ENCODE results near the gene ST6GALNAC6.

The ST6GALNAC6 gene

DNA sequence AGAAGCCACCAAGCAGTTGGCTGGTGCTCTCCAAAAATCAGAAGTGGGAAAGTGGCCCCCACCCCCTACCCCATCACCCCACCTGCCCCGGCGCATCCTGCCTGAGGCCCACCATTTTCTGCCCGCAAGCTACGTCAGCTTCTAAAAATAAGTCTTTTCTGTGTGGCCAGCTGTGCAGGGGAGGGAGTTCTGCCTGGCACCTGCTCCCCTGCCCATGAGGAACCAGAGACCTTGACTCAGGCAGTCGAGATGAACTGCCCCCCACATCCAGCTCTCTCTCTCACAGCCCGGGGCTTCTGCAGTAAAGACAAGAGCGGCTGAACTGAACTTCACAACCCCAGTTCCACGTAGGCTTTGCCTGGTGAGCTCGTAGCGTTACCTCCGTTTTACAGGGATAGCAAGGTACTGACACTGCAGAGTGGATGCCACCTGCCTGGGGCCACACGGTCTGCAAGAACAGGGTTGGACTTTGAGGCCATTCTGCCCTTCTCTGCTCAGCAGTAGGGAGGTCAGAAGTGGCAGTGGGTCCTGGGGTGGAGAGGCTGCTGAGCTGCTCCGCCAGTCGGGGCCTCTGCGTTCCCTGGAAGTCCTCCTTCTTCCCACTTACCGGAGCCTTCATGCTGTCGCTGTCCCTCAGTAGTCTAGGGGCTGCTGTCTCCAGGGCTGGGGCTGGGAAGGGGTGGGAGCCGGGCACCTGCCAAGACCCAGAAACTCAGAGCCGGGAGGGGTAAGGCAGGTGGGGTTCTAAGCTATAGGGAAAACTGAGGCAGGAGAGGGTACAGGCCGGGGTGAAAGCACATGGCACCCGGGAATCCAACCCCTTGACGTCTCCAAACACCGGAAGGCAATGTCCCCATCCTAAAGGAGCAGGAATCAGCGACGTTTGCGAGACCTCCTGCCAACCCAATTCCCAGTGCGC lies 16.7 kb upstream of the ST6GALNAC6 start:
- no peak for TF ChIP-seq GATA3 (IDR thresholded peaks at IDR 0.05; ENCODE audit: low read depth, low read length)
- no peak for TF ChIP-seq GATA2 (IDR thresholded peaks at IDR 0.05; ENCODE audit: low read depth, low read length)

GRCh38 chr9:127915325-127915752 lies 15.9 kb upstream of the ST6GALNAC6 start:
- TF ChIP-seq GATA2 (IDR thresholded peaks at IDR 0.05; ENCODE audit: low read depth, low read length), result no peak
- no peak for TF ChIP-seq GATA3 (IDR thresholded peaks at IDR 0.05; ENCODE audit: low read depth, low read length)

- no peak for TF ChIP-seq GATA2 (IDR thresholded peaks at IDR 0.05; ENCODE audit: low read depth, low read length)
These were observed 14.3 kb upstream of the ST6GALNAC6 start for GRCh38 chr9:127913682-127914081.

DNA sequence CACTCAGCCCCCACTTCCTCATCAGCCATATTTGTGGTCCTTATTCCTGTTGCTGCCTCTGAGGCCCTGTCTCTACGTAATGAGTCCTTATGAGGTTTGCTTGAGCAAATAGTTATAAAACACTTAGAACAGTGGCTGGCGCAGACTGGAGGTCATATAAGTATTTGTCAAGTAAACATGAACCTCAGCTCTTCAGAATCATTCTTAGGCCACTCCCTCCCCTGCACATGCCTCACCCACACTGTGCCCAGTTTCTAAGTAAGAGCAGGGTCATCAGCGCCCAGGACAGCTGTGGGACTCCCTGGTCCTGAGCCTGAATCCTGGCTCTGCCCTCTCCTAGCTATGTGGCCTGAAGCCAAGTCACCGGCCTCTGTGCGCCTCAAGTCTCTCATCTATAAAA lies 13.5 kb upstream of the ST6GALNAC6 start:
- TF ChIP-seq GATA2 (IDR thresholded peaks at IDR 0.05; ENCODE audit: low read depth, low read length) (no peak), GATA3 (IDR thresholded peaks at IDR 0.05; ENCODE audit: low read depth, low read length) (no peak)

DNA sequence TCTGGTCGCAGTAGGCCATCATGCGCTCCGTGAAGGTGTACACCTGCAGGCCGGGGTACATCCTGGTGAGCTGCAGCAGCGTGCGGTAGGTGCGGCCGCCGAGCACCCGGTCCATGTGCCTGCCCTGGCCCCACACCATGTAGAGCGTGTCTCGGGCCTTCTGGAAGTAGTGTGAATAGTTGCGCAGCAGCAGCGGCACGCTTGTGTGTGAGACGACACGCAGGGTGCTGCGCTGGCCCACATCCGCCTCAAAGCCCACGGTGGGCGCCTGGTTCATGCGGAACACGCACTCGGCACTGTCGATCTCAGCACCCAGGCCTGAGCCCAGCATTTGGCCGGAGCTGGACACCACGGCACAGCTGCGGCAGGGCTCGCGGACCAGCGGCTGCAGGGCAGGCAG lies 12.9 kb upstream of the ST6GALNAC6 start:
- no peak for TF ChIP-seq GATA2 (IDR thresholded peaks at IDR 0.05; ENCODE audit: low read depth, low read length)
- TF ChIP-seq GATA3 (IDR thresholded peaks at IDR 0.05; ENCODE audit: low read depth, low read length), result no peak

DNA sequence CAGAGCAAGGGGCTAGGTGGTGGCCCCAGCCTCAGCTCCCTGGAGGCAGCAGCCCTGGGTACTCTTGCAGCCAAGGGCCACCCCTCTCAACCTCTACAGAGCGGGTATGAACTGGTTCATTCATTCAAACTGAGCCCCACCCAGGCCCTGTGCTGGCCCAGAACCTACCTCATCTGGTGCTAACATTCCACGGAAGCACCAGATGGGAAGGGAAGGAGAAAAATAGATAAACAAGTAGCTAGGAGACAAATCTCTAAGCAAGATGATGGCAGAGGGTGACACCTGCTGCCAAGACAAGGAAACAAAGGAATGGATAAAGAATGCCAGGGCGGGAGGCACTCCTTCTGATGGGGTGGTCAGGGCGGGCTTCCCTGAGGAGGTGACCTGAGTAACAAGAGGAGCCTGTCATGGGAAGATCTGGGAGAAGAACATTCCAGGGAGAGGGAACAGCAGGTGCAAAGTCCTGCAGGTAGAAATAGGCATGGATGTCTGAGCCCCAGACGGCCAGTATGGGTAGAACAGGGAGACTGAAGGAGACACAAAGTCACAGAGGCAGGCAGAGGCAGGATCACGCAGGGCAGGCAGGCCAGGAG lies 11.3 kb upstream of the ST6GALNAC6 start:
- no peak for TF ChIP-seq GATA3 (IDR thresholded peaks at IDR 0.05; ENCODE audit: low read depth, low read length)
- TF ChIP-seq GATA2 (IDR thresholded peaks at IDR 0.05; ENCODE audit: low read depth, low read length), result no peak

DNA sequence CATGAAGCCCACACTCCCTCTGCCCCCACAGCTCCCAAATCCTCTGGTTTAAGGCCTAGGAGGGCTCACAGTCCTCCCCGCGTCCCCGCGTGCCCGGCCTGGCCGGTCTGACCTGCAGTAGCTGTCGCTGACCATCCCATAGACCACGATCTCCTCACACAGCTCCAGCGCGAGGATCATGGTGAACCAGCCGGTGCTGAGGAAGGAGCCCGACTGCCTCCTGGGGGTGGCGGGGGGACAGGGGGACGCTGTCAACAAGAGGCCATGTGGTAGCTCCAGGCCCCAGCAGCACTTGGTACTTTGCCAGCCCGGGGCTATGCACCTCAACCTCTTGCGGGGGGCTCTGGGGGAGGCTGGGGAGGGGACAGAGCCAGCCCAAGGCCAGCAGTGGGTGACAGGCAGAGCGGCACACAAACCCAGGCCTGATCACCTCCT lies 10.5 kb upstream of the ST6GALNAC6 start:
- TF ChIP-seq GATA2 (IDR thresholded peaks at IDR 0.05; ENCODE audit: low read depth, low read length), result no peak
- no peak for TF ChIP-seq GATA3 (IDR thresholded peaks at IDR 0.05; ENCODE audit: low read depth, low read length)

DNA sequence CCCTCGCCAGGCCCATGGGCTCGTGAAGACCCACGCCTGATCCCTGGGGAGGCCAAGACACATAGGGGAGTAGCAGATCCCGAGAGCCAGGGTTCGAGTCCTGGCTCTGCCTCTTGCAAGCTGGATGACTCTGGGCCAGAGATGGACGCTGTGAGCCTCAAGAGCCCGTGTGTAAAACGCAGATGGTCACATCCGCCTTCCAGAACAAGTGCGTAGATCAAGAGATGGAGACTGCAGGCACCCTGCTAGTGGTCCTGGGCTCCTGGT lies 9.2 kb upstream of the ST6GALNAC6 start:
- TF ChIP-seq GATA2 (IDR thresholded peaks at IDR 0.05; ENCODE audit: low read depth, low read length) (no peak), GATA3 (IDR thresholded peaks at IDR 0.05; ENCODE audit: low read depth, low read length) (no peak)

DNA sequence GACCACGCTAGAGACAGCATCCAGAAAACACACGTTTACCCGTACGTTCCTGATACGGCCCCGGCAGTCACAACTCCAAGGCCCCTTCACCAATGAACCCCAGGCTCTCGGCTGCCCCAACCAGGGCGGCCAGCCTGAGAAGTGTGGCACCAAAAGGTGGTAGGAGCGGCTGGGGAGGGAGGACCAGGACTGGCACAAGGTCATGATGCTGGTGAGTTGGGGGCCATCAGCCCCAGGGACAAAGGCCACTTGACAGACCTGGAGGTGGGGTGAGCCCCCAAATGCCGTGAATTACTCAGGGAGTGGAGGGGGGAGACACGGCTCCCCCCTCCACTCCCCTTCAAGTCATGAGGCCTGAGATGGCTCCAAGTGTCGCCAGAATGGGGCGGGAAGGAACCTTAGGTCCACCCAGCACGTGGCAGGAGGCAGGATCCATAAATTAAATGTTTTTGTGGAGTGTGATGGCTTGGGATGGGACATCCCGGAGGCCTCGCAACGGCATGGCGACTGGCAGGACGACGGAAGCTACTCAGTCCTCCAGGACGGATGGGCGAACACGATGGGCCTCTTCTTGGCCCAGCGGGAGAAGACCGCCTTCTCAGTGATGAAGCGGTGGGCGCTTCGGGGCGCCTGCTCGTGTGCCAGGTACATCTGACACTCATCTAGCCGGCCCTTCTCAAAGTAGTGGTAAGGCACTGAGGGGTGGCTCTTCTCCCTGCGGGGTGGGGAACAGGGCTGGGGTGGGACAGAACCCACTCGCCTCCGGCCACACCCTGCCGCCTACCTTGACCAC lies 8.7 kb upstream of the ST6GALNAC6 start:
- no peak for TF ChIP-seq GATA2 (IDR thresholded peaks at IDR 0.05; ENCODE audit: low read depth, low read length)
- no peak for TF ChIP-seq GATA3 (IDR thresholded peaks at IDR 0.05; ENCODE audit: low read depth, low read length)

GRCh38 chr9:127905788-127906191 lies 6.4 kb upstream of the ST6GALNAC6 start:
- TF ChIP-seq GATA3 (IDR thresholded peaks at IDR 0.05; ENCODE audit: low read depth, low read length) (no peak), GATA2 (IDR thresholded peaks at IDR 0.05; ENCODE audit: low read depth, low read length) (no peak)

- no peak for TF ChIP-seq GATA3 (IDR thresholded peaks at IDR 0.05; ENCODE audit: low read depth, low read length)
- no peak for TF ChIP-seq GATA2 (IDR thresholded peaks at IDR 0.05; ENCODE audit: low read depth, low read length)
These were observed 5.8 kb upstream of the ST6GALNAC6 start for GRCh38 chr9:127905004-127905728.

DNA sequence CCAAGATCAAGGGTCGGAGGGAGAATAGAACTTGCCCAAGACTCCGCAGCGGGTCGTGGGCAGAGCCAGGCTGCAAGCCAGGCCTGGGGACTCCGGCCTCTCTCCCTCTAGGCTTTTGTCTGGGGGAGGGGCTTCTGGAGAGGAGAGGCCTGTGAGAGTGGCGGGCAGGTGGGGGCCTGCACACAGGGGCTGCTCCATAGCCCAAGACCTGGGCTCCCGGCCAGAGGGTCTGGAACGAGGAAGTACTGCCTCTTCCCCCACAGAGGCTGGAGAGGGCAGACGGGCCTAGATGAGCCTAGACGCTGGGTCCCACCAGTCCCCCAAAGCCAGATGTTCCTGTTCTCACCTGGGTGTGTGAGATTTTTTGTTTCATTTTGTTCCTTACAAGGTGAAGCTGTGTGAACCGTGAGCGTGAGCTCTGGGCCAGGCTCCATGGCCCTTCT lies 5.2 kb upstream of the ST6GALNAC6 start:
- TF ChIP-seq GATA2 (IDR thresholded peaks at IDR 0.05; ENCODE audit: low read depth, low read length), result no peak

DNA sequence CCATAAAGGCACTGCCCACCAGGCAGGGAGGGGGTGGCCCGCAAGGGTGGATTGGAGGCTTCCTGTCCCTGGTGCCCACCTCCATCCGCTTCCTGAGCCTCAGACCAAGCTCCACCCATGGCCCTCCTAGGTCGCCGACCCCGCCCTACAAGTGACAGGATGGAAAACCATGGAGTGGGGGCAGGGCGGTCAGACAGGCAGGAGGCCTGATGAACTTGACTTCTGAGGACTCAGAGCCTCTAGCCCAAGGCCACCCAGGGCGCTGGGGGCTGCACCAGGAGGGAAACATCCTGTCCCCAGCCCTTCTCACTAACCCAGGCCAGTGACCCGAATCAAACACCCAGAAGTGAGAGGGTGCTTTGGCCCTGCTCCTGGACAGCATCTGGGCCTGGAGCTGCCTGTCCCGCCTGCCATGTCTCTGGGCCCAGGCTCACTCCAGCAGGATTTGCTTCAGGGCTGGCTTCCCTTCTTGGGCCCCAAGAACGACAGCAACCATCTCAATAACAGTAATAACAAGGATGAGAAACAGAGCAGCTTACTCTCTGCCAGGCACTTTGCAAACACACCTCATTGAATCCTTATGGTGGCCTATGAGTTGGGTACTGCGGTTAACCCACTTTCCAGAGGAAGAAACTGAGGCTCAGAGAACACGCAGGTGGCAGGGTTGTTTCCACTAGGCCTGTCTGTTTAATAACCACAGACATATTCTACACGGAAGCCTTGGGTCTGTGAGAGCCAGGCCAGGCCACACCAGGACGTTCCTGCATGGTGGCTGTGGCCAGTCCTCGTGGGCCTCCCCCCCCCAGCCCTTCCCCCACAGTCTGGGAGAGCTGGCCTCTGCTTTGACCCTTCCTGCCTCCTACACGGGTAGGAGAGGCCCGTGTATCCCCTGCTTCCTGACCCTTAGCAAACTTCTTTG lies 4.4 kb upstream of the ST6GALNAC6 start:
- TF ChIP-seq GATA2 (IDR thresholded peaks at IDR 0.05; ENCODE audit: low read depth, low read length) (no peak), GATA3 (IDR thresholded peaks at IDR 0.05; ENCODE audit: low read depth, low read length) (no peak)
